ENCODE measurements around the gene EGR1. TPM values are rescaled to one million over a fixed set of nuclear protein-coding genes. Genes with fewer than 3 reads are reported as not detected.

EGR1 gene
- total RNA-seq, 1 experiment from 2014 or later: 1.9 TPM

DNA sequence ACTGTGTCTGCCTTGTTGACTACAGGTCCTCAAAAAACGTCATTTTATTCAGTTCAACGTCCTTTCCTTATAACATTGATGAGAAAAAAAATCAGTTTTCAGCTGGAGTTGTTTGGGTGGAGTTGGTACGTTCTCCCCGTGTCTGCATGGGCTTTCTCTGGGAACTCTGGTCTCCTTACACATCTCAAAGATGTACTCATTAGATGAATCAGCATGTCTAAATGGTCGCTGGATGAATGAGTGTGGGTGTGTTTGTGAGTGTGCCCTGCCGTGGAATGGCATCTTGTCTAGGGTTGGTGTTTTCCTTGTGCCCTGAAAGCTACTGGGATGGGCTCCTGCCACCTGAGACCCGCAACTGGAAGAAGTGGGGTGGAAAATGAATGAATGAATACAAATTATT lies 30.1 kb downstream of the EGR1 start:
- intact Hi-C loops (cut with micrococcal nuclease): no loop called here
- Histone ChIP-seq H3K36me3 (ENCODE audit: low read depth, low read length) (no peaks in the 10 kb centered on the region), H4K20me1 (ENCODE audit: low read length) (no peaks in the 10 kb centered on the region), H3K9me2 (replicated peaks; ENCODE audit: low read length) (no peaks in the 10 kb centered on the region), H2AFZ (ENCODE audit: low read length) (no peak overlapping the region), H3K4me2 (ENCODE audit: low read length) (no peak overlapping the region), H3K9ac (ENCODE audit: low read length) (no peak overlapping the region), H3K27ac (ENCODE audit: low read length) (no peak overlapping the region), H3F3A (ENCODE audit: low read length, unreplicated experiment) (no peaks in the 10 kb centered on the region), H3K4me3 (ENCODE audit: low read length) (no peak overlapping the region), H3K79me2 (ENCODE audit: low read length) (no peaks in the 10 kb centered on the region), H3K4me1 (ENCODE audit: insufficient read depth, low read length) (0 out of 2 replicates have a peak, but pooled peaks cover 6% of the 10 kb centered on the region), H3K27me3 (ENCODE audit: low read length) (peaks cover 14% of the 10 kb centered on the region), H3K9me3 (ENCODE audit: low read length) (no peaks in the 10 kb centered on the region)
- ChIA-PET POLR2A (ENCODE audit: unreplicated experiment) (no interaction called here), CTCF (no interaction called here)
- ATAC-seq (no peak), DNase-seq (no peak)
- TF ChIP-seq, protein P1, sequence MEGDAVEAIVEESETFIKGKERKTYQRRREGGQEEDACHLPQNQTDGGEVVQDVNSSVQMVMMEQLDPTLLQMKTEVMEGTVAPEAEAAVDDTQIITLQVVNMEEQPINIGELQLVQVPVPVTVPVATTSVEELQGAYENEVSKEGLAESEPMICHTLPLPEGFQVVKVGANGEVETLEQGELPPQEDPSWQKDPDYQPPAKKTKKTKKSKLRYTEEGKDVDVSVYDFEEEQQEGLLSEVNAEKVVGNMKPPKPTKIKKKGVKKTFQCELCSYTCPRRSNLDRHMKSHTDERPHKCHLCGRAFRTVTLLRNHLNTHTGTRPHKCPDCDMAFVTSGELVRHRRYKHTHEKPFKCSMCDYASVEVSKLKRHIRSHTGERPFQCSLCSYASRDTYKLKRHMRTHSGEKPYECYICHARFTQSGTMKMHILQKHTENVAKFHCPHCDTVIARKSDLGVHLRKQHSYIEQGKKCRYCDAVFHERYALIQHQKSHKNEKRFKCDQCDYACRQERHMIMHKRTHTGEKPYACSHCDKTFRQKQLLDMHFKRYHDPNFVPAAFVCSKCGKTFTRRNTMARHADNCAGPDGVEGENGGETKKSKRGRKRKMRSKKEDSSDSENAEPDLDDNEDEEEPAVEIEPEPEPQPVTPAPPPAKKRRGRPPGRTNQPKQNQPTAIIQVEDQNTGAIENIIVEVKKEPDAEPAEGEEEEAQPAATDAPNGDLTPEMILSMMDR (conservative IDR thresholded peaks at IDR 0.05; ENCODE audit: low read depth, low read length): no peak
- TF ChIP-seq EZH2phosphoT487 (IDR thresholded peaks at IDR 0.05; ENCODE audit: borderline replicate concordance, low read length) (no peak), EZH2 (IDR thresholded peaks at IDR 0.05; ENCODE audit: low read length, unreplicated experiment) (no peak)
- BruUV-seq (replicated peaks): no TSS peak

DNA sequence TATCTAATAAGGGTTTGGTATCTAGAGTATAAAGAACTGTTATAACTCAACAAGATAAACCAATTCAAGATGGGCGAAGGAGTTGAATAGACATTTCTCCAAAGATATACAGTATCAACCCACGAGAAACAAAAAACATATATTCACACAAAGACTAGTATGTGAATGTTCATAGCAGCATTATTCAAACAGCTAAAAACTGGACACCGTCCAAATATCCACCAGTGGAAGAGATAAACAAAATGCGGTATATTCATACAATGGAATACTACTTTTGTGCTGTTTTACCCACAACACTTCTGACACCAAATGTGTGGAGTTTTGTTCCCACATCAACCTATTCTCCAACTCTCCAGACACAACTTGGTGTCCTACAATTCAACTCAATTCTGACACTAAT lies 33.1 kb downstream of the EGR1 start:
- H3K4me2 ChIP-seq (ENCODE audit: low read length): no peak overlapping the region
- no peak for DNase-seq
- no peak overlapping the region for H3K9ac ChIP-seq (ENCODE audit: low read length)
- no peaks in the 10 kb centered on the region for H3K79me2 ChIP-seq (ENCODE audit: low read length)
- ChIA-PET POLR2A (ENCODE audit: unreplicated experiment) (no interaction called here), CTCF (no interaction called here)
- intact Hi-C loops (cut with micrococcal nuclease): no loop called here
- H3K27me3 ChIP-seq (ENCODE audit: low read length): no peaks in the 10 kb centered on the region
- H3K9me2 ChIP-seq (replicated peaks; ENCODE audit: low read length): no peaks in the 10 kb centered on the region
- H3F3A ChIP-seq (ENCODE audit: low read length, unreplicated experiment): no peaks in the 10 kb centered on the region
- no peaks in the 10 kb centered on the region for H3K9me3 ChIP-seq (ENCODE audit: low read length)
- H2AFZ ChIP-seq (ENCODE audit: low read length): no peak overlapping the region
- H3K27ac ChIP-seq (ENCODE audit: low read length): no peak overlapping the region
- no TSS peak for BruUV-seq (replicated peaks)
- TF ChIP-seq, protein P1 (conservative IDR thresholded peaks at IDR 0.05; ENCODE audit: low read depth, low read length): no peak
- TF ChIP-seq EZH2phosphoT487 (IDR thresholded peaks at IDR 0.05; ENCODE audit: borderline replicate concordance, low read length): no peak
- no peak for TF ChIP-seq EZH2 (IDR thresholded peaks at IDR 0.05; ENCODE audit: low read length, unreplicated experiment)
- H3K4me3 ChIP-seq (ENCODE audit: low read length): no peak overlapping the region
- ATAC-seq: no peak
- H3K4me1 ChIP-seq (ENCODE audit: insufficient read depth, low read length): no peaks in the 10 kb centered on the region
- no peaks in the 10 kb centered on the region for H4K20me1 ChIP-seq (ENCODE audit: low read length)
- H3K36me3 ChIP-seq (ENCODE audit: low read depth, low read length): no peaks in the 10 kb centered on the region

DNA sequence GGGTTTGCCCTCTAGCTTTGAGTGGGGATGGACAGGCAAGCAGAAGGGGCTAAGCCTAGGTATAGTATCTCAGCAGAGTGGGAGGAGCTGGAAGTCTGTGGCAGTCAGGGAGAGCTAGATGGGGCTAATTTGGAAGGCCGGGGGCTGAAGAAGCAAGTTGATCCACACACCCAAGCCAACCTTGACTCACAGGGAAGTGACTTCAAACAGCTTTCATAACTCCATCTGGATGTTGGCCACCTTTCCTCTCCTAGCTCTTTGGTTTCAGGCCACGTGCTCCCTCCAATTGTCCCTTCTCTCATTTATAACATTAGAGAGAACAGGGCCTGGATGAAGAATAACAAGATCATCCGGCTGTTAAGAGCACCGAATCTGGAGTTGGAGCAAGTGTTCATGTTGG lies 36.8 kb downstream of the EGR1 start:
- H3K36me3 ChIP-seq (ENCODE audit: low read depth, low read length): no peaks in the 10 kb centered on the region
- no peak overlapping the region for H2AFZ ChIP-seq (ENCODE audit: low read length)
- intact Hi-C loops (cut with micrococcal nuclease): no loop called here
- ChIA-PET CTCF (no interaction called here), POLR2A (ENCODE audit: unreplicated experiment) (no interaction called here)
- H3K4me1 ChIP-seq (ENCODE audit: insufficient read depth, low read length): no peaks in the 10 kb centered on the region
- BruUV-seq (replicated peaks): no TSS peak
- no peaks in the 10 kb centered on the region for H3K9me3 ChIP-seq (ENCODE audit: low read length)
- no peaks in the 10 kb centered on the region for H3K27me3 ChIP-seq (ENCODE audit: low read length)
- no peaks in the 10 kb centered on the region for H3K9me2 ChIP-seq (replicated peaks; ENCODE audit: low read length)
- ATAC-seq (no peak), DNase-seq (no peak)
- no peak for TF ChIP-seq EZH2phosphoT487 (IDR thresholded peaks at IDR 0.05; ENCODE audit: borderline replicate concordance, low read length)
- no peak for TF ChIP-seq EZH2 (IDR thresholded peaks at IDR 0.05; ENCODE audit: low read length, unreplicated experiment)
- TF ChIP-seq, protein P1 (conservative IDR thresholded peaks at IDR 0.05; ENCODE audit: low read depth, low read length): no peak
- H3K79me2 ChIP-seq (ENCODE audit: low read length): no peaks in the 10 kb centered on the region
- H3K9ac ChIP-seq (ENCODE audit: low read length): no peak overlapping the region
- no peaks in the 10 kb centered on the region for H3F3A ChIP-seq (ENCODE audit: low read length, unreplicated experiment)
- no peak overlapping the region for H3K4me2 ChIP-seq (ENCODE audit: low read length)
- no peak overlapping the region for H3K27ac ChIP-seq (ENCODE audit: low read length)
- no peak overlapping the region for H3K4me3 ChIP-seq (ENCODE audit: low read length)
- H4K20me1 ChIP-seq (ENCODE audit: low read length): no peaks in the 10 kb centered on the region
